GM21447 (cell line): ENCODE measurements around the gene TNNC2.
A peak's percentile ranks its signal among the peaks of the same experiment; 100 is the strongest.
"Not testable (repeated sequence)": the region's sequence is repeated elsewhere in the genome, so short reads cannot be mapped to it uniquely, and the experiment has no call there.

ENCODE experiments used
- ATAC-seq: cut with Tn5 transposase; IDR thresholded peaks from one replicate; pipeline ENCODE4 v1.9.1; 2021; ENCODE audit not compliant: unreplicated experiment

TNNC2 gene

DNA sequence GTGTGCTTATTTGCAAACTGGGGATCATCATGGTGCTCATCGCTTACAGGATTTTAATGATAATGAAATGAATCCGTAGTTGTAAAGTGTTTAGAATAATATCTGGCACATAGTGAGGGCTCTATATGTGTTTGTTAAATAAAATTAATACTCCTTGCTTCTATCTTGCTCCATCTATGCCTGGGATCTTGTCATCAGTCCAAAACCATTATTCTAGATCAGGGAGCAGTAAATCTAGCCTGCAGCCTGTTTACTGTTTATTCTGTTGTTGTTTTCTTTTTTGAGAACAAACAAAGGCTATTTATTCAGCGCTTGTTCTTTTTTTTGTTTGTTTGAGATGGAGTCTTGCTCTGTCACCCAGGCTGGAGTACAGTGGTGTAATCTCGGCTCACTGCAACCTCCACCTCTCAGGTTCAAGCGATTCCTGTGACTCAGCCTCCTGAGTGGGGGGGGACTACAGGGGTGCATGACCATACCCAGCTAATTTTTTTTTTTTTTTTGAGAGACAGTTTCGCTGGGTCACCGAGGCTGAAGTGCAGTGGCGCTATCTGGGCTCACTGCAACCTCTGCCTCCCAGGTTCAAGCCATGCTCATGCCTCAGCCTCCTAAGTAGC is 22.0 kb upstream of the TNNC2 start:
- ATAC-seq, result no peak

DNA sequence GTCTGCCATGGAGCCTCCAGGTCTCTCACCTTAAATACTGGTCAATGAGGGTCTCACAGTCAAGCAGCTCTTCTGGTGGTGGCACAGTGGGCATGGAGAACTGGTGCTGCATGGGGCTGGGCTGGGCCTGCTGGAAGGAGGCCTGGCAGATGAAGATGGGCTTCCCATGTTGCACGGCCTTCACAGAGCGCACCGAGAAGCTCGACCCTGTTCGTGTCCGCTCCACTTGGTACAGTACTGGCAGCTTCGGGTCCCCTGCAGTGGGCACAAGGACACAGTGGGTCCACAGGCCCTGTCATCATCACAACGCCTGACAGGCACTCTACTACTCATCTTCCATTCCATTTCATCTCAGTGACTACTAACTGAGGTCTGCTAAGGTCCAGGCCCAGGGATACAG is 21.3 kb upstream of the TNNC2 start:
- ATAC-seq, result no peak

DNA sequence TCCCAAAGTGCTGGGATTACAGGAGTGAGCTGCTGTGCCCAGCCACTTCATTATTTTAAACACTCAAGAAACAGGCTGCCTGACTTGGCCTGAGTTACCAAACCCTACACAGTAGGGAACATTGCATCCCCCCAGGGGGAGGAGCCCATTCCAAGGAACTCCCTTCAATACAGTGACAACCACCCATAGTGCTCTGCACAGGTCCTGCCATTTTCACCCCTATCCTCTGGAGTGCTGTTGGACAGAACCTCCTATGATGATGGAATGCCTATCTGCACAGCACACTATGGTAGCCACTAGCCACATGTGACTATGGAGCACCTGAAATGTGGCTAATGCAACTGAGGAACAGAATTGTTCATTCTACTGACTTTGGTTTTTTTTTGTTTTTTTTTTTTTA is 18.3 kb upstream of the TNNC2 start:
- ATAC-seq, result no peak

GRCh38 chr20:45843506-45843905 is 16.4 kb upstream of the TNNC2 start:
- no peak for ATAC-seq

DNA sequence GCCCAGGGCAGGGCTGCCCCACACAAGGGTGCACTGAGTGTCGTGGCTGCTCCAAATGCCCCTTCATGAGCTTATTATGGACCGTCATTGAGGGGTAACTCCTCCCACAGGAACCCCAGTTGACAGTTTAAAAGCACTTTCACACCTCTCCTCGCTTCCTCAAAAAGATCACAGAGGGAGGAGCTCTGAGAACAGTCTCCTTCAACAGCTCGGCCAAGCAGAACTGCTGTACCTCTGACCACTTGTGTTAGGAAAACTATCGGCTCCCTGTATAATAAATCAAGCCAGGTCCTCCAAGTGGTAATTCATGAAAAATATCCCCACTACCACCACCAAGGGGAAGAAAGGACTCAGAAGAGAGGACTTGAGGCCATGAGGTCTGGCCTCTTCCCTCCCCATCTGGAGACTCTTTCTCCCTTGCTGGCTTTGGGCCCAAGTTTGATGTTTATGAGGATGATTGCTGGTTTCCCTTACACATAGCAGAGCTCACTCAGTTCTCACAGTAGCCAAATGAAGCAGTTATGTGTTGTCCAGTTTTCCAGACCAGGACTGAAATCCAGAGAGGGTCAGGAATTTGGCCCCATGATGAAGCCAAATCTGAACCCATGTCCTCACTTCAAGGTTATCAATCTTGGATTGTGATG is 15.2 kb upstream of the TNNC2 start:
- peak; percentile 66 for ATAC-seq

DNA sequence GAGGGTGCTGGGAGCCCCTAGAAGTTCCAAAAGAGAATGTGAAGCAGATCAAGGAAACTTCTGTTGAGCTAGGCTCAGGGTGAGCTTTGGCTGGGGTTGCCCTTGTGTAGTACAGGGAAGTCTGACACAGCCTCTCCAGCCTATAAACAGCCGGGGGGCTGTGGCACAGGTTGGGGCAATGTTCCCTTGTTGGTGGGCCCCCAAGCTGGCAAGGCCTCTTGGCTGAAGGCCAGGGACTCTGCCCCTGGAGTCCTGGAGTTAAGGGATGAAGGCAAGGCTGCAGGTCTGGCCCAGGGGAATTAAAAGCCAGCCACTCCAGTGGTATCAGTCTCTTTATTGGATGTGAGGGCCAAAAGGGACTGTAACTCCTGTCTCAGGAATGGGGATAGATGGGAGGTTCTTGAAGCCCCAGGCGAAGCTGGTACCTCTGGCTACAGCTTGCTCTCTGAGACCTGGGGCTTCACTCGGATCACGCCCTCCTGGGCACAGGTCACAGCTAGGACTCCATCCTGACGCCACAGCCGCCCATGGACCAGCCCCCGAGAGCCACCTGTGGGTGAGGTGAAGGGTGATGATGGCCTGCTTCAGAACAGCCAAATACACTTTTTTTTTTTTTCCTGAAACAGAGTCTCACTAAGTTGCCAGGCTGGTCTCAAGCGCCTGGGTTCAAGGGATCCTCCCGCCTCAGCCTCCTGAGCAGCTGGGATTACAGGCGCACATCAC is 14.5 kb upstream of the TNNC2 start:
- no peak for ATAC-seq

DNA sequence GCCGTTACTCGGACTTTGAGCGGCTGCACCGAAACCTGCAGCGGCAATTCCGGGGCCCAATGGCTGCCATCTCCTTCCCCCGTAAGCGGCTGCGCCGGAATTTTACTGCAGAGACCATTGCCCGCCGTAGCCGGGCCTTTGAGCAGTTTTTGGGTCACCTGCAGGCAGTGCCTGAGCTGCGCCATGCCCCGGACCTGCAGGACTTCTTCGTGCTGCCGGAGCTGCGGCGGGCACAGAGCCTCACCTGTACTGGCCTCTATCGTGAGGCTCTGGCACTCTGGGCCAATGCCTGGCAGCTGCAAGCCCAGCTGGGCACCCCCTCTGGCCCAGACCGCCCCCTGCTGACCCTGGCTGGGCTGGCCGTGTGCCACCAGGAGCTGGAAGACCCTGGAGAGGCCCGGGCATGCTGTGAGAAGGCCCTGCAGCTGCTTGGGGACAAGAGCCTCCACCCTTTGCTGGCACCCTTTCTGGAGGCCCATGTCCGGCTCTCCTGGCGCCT is 13.6 kb upstream of the TNNC2 start:
- ATAC-seq, result no peak

- ATAC-seq, result no peak
These were observed 9.7 kb upstream of the TNNC2 start for GRCh38 chr20:45836841-45837240.

DNA sequence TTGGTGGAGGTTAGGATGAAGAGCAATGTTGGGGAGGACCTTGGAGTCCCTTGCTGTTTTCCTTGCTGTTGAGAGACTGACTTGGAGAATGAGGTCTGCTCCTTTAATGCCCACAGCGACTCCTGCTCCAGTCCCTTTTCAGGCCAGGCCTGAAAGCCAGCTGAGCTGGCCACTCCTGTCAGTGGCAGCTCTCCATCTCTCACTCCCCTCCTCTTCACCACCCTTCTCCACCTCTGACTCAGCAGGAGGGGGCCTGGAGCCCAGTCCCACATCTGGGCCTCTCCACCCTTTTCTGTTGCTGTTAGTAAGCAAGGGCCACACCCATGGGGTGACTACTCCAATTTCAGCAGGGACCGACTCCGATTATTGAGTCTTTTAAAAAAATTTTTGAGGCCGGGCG is 8.7 kb upstream of the TNNC2 start:
- ATAC-seq, result no peak

DNA sequence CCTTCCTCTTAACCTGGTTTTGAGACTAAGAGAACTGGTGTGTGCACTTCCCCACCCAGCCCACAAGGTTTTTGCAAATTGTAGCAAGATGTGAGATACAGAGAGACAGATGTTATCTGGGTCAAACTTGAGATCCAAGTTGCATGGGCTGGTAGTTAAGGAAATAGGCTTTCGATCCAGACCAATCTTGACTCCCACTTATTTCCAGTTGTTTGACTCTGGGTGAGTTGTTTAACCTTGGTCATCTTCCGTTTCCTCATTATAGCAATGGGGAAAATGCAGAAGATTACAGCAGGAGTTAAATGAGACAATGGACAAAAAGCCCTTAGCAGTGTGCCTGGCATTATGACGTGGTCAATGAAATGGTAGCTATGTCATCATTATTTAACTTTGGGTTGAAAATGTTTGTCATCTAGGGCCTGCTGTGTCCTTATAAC is 8.2 kb upstream of the TNNC2 start:
- no peak for ATAC-seq

DNA sequence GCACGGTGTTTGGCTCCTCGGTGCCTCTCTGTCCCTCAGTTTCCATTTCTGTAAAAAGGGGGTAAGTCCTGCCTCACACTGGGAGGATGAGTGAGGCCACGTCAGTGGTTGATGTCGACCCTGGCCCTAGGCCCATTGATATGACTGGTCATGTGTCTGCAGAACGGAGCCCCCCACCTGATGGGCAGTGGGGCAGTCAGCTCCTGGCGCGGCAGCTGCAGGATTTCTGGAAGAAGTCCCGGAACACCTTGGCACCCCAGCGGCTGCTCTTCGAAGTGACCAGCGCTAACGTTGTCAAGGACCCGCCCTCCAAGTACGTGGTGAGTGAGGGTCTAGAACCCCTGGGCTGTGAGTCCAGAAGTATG is 7.7 kb upstream of the TNNC2 start:
- ATAC-seq, result no peak

DNA sequence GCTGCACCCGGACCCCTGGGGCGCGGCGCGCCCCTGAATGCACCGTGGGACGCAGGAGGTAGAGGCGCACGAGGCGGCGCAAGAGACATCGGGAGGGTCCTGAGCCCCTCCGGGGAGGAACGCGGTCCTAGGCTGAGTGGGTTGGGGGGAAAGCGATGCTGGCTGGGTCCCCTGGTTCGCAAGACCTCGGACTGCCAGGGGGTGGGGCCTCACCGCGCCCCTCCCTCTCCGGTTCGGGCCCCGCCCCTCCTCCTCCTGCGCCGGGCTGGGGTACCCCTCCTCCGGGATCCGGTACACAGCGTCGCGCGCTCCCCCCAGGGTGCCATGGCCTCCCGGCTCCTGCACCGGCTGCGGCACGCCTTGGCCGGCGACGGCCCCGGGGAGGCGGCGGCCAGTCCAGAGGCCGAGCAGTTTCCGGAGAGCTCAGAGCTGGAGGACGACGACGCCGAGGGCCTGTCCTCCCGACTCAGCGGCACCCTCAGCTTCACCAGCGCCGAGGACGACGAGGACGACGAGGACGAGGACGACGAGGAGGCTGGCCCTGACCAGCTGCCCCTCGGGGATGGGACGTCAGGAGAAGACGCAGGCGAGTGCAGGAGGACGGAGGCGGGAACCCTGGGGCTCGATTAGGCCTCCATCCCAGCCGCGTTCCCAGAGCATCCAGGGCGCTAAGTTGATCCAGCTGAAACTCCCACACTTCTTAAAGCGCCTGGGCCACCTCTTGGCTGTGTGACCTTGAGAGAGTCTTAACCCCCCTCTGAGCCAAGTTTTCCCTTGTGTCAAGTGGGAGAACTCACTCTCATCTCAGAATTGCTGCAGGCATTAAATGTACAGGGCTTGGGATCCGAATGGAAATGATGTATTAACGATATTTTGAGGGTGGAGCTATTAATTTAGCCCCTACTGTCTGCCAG is 7.0 kb upstream of the TNNC2 start:
- no peak for ATAC-seq

DNA sequence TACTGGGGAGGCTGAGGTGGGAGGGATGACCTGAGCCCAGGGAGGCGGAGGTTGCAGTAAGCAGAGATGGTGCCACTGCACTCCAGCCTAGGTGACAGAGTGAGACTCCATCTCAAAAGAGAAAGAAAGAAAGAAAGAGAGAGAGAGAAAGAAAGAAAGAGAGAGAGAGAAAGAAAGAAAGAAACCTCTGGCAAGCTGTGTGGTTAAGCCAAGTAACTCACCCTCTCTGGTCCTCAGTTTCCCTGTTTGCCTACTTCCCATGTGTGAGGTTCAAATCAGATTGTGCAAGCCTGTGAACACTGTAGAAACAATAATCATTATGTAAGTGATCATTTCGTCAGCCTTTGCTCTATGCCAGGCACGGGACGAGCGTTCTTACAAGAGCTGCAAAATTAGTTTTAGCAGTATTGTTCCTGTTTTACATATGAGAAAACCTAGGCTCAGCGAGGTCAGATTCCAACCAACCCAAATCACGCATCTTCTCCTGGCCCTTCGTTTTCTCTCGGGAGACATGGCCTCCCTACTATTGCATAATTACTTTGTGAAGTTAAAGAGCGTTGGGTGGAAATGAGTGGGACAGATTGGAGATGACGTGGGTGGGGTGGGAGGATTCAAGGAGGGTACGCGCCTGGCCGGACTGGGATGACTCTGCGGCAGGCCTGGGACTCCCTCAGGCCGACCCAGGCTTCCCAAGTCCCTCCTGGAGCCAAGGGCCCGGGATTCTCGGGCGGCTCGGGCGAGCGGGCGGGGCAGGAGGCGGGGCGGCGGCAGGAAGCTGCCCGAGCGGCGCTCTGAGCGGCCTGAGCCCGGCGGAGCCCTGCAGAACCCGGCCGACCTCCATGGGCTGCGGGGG is 6.1 kb upstream of the TNNC2 start, which contains the start of gene SNX21:
SNX21 (plus strand) TSS at position 770 of the 853 bp plus-strand sequence. CDS start 121 bp downstream, outside the sequence.
- ATAC-seq, result no peak

DNA sequence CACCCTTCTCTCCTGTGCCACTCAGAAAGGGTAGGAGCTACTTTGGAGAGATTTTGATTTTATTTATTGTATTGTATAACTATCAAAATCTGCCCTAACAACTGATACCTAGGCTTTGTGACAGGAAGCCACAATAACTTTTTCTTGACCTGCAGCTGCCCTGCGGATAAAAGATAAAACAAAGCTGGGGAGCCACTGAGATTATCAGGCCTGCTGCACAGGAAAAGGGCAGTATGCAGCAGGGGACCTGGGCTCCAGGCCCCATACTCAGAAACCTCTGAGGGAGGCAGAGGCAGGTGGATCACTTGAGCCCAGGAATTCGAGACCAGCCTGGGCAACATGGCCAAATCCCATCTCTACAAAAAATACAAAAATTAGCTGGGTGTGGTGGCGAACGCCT is 5.5 kb upstream of the TNNC2 start:
- ATAC-seq, result no peak

- not testable (repeated sequence) for ATAC-seq
These were observed 2.6 kb upstream of the TNNC2 start for GRCh38 chr20:45829673-45830106.

- no peak for ATAC-seq
These were observed 1.5 kb upstream of the TNNC2 start for GRCh38 chr20:45828589-45828988.

DNA sequence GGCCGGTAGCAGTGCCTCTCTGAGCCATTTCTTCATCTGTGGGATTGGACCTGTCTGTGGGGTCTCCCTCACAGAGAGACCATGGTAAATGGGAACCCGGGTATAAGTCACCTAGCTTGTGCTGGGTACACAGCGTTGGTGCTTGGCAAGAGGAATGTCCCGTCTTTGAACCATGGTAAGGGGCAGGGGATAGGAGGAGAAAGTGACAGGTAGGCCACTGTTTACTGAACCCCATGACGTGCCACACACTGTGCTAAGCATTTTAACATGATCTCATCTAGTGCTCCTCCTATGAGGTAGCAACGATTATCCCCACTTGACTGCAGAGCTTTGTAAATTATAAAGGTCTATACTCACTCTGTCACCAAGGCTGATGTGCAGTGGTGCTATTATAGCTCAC is 600 bp upstream of the TNNC2 start:
- no peak for ATAC-seq

DNA sequence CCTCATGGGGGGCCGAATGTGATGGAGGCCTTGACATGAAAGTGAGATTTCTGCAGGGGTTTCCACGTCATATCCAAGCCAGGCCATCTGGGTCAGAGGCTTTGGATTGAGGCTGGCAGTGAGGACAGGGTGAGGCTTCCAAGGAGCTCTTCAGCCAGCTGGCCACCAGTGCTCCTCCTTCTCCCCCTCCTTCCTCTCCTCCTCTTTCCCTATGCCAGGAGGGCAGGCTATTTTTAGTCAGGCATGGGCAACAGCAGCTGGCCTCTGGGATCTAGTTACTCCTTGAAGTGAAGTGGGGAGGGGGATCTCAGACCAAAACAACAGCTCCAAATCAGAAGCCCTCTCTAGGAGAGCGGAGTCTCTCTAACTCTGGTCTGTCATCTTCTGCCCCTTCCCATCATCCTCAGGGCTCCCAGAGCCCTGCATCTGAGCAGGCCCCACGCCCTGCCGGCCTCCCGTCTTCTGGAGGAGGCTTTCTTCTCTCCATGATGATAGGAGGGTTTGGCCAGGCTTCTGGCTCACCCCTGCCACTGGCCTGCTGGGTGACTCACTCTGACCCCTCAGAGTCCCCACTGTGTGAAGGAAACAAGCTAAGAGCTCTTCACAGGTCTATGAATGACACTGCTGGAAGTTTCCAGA is 612 bp downstream of the TNNC2 start:
- ATAC-seq, result no peak

DNA sequence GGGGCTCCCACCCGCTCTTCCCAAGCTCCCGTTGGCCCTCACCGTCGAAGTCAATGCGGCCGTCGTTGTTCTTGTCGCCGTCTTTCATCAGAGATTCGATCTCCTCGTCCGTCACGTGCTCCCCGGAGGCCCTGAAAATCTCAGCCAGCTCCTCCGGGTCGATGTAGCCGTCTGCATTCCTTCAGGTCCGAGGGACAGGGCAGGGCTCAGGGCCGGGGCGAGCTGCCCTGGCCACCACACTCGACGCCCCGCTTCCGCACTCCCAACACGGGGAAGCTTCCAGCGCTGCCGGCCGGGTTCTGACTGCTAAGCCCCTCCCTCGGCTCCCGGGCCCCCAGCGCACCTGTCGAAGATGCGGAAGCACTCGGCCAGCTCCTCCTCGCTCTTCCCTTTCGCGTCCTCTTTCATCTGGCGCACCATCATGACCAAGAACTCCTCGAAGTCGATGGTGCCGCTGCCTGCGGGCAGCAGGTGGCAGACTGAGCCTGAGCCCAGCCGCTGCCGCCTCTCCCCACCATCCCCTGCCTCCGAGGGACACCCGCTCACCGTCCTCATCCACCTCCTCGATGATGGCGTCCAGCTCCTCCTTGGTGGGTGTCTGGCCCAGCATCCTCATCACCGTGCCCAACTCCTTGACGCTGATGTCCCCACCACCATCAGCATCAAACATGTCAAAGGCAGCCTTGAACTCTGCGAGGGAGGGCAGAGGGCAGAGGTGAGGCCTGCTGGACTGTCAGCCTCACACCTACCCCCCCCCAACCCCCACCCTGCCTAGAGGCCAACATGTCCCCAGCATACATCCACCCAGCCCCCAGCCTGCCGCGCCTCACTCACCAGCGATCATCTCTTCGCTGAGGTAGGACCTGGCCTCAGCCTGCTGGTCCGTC is 2.9 kb downstream of the TNNC2 start:
- ATAC-seq, result no peak
